AG09319 (cell line): Measurements from ENCODE around the gene TBC1D22A.
A peak's percentile ranks its signal among the peaks of the same experiment; 100 is the strongest.

ENCODE experiments used
- DNase-seq: peaks from one replicate; pipeline ENCODE4 v3.0.0-alpha.2; 2010; ENCODE audit warnings: low read depth; ENCODE audit errors: extremely low read depth
- TF ChIP-seq, protein P1 (sequence below): IDR thresholded peaks from 2 replicates; pipeline ENCODE4 v1.5.1; 2011; ENCODE audit warnings: low read depth, mild to moderate bottlenecking, inconsistent platforms, low read length, moderate library complexity

Gene TBC1D22A

DNA sequence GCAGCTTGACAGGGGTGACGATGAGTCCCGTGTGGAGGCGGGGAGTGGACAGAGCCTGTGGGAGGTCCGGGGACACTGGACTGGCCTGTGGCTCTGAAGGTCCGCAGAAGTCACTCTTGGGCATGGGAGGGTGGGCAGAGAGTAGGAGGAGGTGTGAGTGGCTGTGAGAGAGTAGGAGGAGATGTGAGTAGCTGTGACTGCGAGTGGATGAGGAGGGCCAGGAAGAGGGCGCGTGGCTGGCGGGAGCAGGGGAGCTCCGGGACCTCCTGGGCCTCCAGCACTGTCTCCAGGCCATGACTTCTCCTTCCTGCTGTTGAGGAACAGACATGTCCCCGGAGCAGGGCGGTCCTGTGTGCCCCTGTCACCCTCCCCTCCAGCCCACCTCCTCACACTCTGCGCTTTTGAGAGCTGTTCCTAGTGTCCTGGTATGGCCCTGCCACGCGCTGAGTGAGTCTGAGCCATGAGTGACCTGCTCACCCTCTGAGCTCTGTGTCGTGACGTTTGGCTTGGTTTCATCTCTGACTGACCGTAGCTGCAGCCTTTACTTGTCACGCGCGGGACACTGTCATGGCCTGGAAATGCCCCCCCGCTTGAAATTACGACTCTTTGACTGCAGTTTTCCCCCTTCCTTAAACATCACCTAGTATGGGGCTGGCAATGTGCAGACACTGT lies 391.5 kb downstream of the TBC1D22A start:
- DNase-seq: no peak
- TF ChIP-seq, protein P1, sequence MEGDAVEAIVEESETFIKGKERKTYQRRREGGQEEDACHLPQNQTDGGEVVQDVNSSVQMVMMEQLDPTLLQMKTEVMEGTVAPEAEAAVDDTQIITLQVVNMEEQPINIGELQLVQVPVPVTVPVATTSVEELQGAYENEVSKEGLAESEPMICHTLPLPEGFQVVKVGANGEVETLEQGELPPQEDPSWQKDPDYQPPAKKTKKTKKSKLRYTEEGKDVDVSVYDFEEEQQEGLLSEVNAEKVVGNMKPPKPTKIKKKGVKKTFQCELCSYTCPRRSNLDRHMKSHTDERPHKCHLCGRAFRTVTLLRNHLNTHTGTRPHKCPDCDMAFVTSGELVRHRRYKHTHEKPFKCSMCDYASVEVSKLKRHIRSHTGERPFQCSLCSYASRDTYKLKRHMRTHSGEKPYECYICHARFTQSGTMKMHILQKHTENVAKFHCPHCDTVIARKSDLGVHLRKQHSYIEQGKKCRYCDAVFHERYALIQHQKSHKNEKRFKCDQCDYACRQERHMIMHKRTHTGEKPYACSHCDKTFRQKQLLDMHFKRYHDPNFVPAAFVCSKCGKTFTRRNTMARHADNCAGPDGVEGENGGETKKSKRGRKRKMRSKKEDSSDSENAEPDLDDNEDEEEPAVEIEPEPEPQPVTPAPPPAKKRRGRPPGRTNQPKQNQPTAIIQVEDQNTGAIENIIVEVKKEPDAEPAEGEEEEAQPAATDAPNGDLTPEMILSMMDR: no peak

DNA sequence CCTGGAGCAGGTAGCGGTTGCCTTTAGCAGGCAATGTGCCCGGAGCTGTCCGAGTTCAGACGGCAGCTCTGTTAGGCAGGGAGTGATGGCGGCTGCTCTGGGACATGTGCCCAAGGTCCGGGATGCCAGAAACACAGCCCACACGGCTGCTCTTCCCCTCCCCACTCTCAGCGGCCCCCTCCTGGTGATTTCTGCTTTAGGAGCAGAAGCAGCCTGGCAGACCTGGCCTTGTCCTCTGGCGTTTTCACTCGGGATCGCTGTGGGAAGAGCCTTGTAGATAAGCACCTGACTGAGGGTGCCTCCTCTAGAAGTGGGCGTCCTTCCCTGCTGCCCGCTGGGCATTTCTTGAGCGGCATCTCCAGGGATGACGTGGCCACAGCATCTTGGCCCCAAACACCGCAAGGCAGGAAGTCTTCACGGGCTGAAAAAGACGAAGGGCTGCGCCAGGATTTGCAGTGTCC lies 392.2 kb downstream of the TBC1D22A start:
- TF ChIP-seq, protein P1: peak; percentile 25
- DNase-seq: peak; percentile 31

DNA sequence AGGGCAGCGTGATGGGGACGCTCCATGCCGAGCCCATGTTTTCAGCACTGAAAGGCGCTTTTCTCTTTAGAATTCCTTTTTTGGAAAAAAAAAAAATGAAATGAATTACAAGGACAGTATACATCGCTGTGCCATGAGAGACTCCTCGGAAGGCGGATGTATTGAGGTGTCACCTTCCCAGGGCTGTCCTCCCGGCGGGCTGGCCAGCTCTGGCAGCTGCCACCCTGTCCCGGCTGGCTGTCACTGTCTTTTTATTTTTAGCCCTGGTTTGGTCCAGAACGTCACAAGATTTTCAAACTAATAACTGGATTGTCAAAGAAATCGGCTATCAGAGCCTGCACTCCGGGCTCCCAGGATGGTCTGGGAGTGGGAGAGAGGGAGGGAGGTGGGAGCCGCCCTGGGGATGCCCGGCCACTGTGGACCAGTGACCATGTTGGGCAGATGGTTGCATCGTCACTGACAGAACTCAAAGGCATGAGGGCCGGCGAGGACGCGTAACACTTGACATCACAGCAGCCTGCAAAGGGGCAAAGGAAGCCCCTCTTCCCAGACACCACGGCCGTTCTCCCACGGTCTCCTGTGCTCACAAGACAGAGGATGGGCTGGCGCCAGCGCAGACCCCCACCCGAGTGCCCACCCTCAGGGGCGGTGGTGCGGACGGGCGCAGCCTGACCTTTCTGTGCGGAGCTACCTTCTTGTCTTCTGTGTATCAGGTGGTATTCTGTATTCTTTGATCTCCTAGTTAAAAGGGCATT lies 392.9 kb downstream of the TBC1D22A start:
- DNase-seq: no peak
- TF ChIP-seq, protein P1: no peak

DNA sequence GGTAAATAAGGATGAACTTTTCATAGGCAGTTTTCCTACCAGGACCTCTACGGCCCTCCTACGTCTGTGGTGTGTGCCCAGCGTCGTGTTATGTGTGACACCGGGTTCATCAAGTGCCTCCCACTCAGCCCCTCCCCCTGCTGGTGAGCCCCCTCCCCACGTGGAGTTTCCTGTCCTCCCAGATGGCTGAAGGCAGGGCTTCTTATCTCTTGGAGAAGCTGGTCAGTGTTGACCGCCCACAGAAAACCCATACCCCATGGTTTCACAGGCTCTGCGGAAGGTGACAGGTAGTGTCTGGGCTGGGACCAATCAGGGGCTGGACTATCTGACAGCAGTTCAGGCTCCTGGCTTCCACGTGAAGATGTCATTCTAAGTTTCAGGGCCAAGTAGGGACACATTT lies 393.5 kb downstream of the TBC1D22A start:
- DNase-seq: no peak
- TF ChIP-seq, protein P1: no peak

DNA sequence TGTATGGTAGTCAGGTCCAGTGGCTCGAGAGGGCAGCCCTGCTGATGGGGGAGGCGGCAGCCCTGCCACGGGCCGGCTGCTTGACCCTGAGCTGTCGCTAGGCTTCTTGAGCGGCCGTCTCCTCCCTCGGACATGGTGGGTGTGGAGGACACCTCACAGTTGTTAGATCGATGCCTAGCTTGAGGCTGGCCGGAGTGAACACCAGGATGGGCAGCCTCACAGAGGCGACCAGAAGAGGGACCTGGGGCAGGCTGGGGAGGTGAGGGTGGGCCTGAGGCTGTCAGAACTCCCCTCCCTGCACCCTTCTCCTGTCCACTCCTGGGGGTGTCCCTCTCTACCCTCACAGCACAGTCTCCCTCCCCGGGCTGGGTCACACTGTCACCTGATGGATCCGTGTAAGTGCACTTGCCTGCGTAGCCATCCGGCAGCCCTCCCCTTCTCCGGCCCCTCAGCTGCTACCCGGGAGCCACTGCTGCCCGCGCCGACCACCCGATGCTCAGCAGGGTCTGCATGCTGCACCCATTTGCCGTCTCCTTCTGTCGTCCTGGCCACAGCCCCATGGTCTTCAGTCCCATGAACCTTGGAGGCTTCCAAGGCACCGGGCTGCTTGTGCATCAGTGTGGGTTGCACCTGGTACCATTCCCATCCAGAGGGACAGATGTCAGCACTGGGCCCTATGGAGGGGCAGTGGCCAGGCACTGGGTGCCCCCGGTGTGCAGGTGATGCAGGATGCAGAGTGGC lies 394.1 kb downstream of the TBC1D22A start:
- TF ChIP-seq, protein P1: no peak
- no peak for DNase-seq

DNA sequence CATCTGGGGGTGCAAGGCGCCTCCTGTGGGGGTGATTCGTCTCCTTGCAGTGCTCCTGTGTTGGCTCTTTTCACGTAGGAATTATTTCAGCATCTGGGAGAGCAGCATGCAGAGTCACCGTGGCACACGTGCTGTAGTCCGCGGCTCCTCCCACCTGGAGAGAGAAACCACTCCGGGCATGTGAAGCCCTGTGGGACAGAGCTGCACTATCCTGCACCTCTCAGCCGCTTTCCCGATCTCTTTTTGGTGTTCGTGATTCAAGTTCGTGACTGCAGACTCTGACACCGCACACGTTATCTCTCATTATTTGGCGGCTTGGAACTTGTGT lies 394.6 kb downstream of the TBC1D22A start:
- TF ChIP-seq, protein P1: no peak
- no peak for DNase-seq
